Measurements from ENCODE around the gene GALNTL6. TPM values are rescaled to one million over a fixed set of nuclear protein-coding genes. Genes with fewer than 3 reads are reported as not detected.

Gene GALNTL6
- total and polyA plus RNA-seq, 2 experiments from 2014 or later: not detected

DNA sequence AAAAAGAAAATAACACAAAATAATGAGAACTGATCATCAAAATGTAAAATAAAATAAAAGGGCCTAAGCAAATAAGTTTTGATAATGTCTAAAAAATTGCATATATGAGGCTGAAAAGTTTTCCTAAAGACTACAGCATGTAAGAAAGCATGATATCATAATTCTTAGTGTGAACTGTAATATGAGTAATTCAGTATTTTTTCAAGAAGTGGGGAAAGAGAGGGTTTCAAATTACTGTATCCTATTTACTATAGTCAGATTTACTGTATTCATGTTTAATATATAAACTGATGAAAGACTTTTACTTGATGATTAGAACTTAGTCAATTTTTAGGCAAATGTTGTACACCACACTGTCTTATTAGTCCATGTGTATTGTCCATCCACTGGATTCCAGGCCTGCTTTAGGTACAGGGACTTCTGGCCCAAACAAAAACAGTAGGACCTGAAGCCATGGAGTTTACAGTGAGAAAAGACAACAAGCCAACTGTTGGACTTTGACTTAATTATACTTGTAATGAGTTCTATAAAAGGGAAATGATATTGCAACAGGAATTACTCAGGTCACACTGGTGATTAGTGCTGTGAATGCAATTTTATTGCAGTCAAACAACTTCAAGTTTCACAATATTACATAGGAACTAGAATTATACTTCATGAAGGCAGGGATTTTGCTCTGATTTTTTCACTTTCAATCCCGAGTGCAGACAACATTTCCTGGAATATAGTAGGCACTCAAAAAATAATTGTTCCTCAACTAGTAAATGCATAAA, 837.7 kb downstream of the GALNTL6 start:
- no peak overlapping the region for H3K4me3 ChIP-seq
- no peaks in the 10 kb centered on the region for H3K36me3 ChIP-seq
- H3K27me3 ChIP-seq: no peaks in the 10 kb centered on the region
- H3K27ac ChIP-seq: no peak overlapping the region
- TF ChIP-seq CTCF (IDR thresholded peaks at IDR 0.05; ENCODE audit: low read depth, low read length): no peak
- no peak for DNase-seq (ENCODE audit: low read depth in 1 of 2, low spot score in 1 of 2)
- H3K4me1 ChIP-seq (ENCODE audit: low read depth): no peaks in the 10 kb centered on the region
- H3K9me3 ChIP-seq (ENCODE audit: low read depth): no peaks in the 10 kb centered on the region

GRCh38 chr4:172651961-172652360, 838.8 kb downstream of the GALNTL6 start:
- Histone ChIP-seq H3K27ac (no peak overlapping the region), H3K36me3 (no peaks in the 10 kb centered on the region), H3K9me3 (ENCODE audit: low read depth) (no peaks in the 10 kb centered on the region), H3K4me3 (no peak overlapping the region), H3K27me3 (no peaks in the 10 kb centered on the region), H3K4me1 (ENCODE audit: low read depth) (no peaks in the 10 kb centered on the region)
- TF ChIP-seq CTCF (IDR thresholded peaks at IDR 0.05; ENCODE audit: low read depth, low read length): no peak
- no peak for DNase-seq (ENCODE audit: low read depth in 1 of 2, low spot score in 1 of 2)

DNA sequence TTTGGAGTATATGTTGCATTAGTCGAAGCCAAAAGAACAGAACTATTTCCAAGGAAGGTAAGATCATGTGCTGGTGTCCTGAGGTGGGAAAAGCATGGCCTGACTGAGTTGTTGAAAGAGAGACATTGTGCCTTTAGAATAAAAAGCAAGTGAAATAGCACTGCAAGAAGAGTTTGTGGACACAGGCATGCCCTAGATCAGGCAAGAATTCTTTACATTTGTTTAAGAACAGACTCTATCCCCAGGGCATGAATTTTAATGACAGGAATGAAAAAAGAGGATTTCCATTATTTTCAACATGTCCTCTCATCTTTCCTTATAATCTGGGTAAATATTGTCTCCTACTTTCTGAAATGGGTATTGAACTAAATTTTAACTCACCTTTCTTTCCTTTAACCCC, 839.2 kb downstream of the GALNTL6 start:
- H3K36me3 ChIP-seq: no peaks in the 10 kb centered on the region
- no peaks in the 10 kb centered on the region for H3K27me3 ChIP-seq
- no peaks in the 10 kb centered on the region for H3K9me3 ChIP-seq (ENCODE audit: low read depth)
- H3K4me3 ChIP-seq: no peak overlapping the region
- H3K4me1 ChIP-seq (ENCODE audit: low read depth): no peaks in the 10 kb centered on the region
- DNase-seq (ENCODE audit: low read depth in 1 of 2, low spot score in 1 of 2): no peak
- no peak for TF ChIP-seq CTCF (IDR thresholded peaks at IDR 0.05; ENCODE audit: low read depth, low read length)
- no peak overlapping the region for H3K27ac ChIP-seq

- H3K36me3 ChIP-seq: no peaks in the 10 kb centered on the region
- no peaks in the 10 kb centered on the region for H3K4me1 ChIP-seq (ENCODE audit: low read depth)
- no peak for TF ChIP-seq CTCF (IDR thresholded peaks at IDR 0.05; ENCODE audit: low read depth, low read length)
- H3K27me3 ChIP-seq: no peaks in the 10 kb centered on the region
- DNase-seq (ENCODE audit: low read depth in 1 of 2, low spot score in 1 of 2): no peak
- H3K27ac ChIP-seq: no peak overlapping the region
- H3K9me3 ChIP-seq (ENCODE audit: low read depth): no peaks in the 10 kb centered on the region
- H3K4me3 ChIP-seq: no peak overlapping the region
Measured at GRCh38 chr4:172653676-172654075, 840.5 kb downstream of the GALNTL6 start.

DNA sequence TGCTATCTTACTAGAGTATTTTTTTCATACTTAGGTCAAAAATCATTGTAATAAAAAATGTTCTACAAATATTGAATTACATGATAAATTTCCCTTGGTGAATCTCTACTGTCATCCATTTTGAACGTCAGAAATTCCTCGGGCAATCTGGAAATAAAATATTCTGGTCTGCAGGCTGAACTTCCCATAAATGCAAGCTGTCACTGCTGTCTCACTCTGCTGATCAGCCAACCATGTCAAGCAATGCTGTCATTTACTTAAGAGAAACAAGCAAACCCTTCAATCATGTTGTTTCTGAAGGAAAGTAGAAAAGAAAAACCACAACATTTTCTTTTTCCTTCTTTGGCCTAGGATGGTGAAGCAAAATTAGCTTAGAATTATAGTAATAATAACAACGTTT, 841.3 kb downstream of the GALNTL6 start:
- DNase-seq (ENCODE audit: low read depth in 1 of 2, low spot score in 1 of 2): no peak
- Histone ChIP-seq H3K4me1 (ENCODE audit: low read depth) (no peaks in the 10 kb centered on the region), H3K27ac (no peak overlapping the region), H3K36me3 (no peaks in the 10 kb centered on the region), H3K27me3 (no peaks in the 10 kb centered on the region), H3K9me3 (ENCODE audit: low read depth) (no peaks in the 10 kb centered on the region), H3K4me3 (no peak overlapping the region)
- no peak for TF ChIP-seq CTCF (IDR thresholded peaks at IDR 0.05; ENCODE audit: low read depth, low read length)

Data from cardiac muscle cell (in vitro differentiated cells and primary cell).